BJ (cell line): ENCODE results near the gene BEST4. TPM values are rescaled to one million over a fixed set of nuclear protein-coding genes. Genes with fewer than 3 reads are reported as not detected.

ENCODE experiments used
- CTCF ChIA-PET: fragments of 350-600 bp; formaldehyde crosslinking; extraction: SDS; loops from one replicate; lab custom pipeline; 2021; ENCODE audit warnings: antibody characterized with exemption, inconsistent platforms; lab: Yijun Ruan, JAX
- POLR2A ChIA-PET: fragments of 300-600 bp; sonication (Branson Sonifier 250); formaldehyde crosslinking; extraction: SDS; loops from one replicate; lab custom pipeline; 2021; ENCODE audit warnings: antibody characterized with exemption; lab: Charles Lee
- DNase-seq: peaks from one replicate; pipeline ENCODE4 v3.0.0-alpha.2; 2011; ENCODE audit warnings: low read depth
- H3K27me3 ChIP-seq: 2 replicates; pipeline ENCODE4 v1.6.0; 2011; ENCODE audit warnings: low read length; ENCODE audit not compliant: control insufficient read depth, insufficient read depth
- H3K36me3 ChIP-seq: 2 replicates; pipeline ENCODE4 v1.5.1; 2011; ENCODE audit warnings: low read length; ENCODE audit not compliant: control insufficient read depth, insufficient read depth
- H3K4me3 ChIP-seq: 2 replicates; pipeline ENCODE4 v1.5.1; 2011; ENCODE audit warnings: low read depth, mild to moderate bottlenecking, control low read depth, low read length
- CTCF ChIP-seq: IDR thresholded peaks from 2 replicates; pipeline ENCODE4 v1.5.1; 2011; ENCODE audit warnings: low read depth, mild to moderate bottlenecking, control low read depth, inconsistent platforms, low read length, moderate library complexity; ENCODE audit not compliant: insufficient read depth
- polyA plus RNA-seq: library from polyadenylated mRNA; depleted of rRNA; stranded (reverse); fragments of >200 nt; gene quantifications from 2 replicates; pipeline ENCODE4 v1.2.3, GENCODE V29; 2011

The BEST4 gene
- polyA plus RNA-seq, 1 experiment: 0.16 TPM

GRCh38 chr1:44785501-44786137 is 2.4 kb downstream of the BEST4 start:
- ChIA-PET POLR2A (no interaction called here), CTCF (interaction anchor here (0.8 to 3.4 kb wide), 13 partner anchors 7 to 714 kb away, joined by 3 to 11 read pairs (median 4); partner anchors contain the start of genes BTBD19, CCDC163, MMACHC and PLK3)
- Histone ChIP-seq H3K27me3 (peaks cover 1% of the 10 kb centered on the region; the same call in 1 of the 2 replicates), H3K4me3 (no peak overlapping the region; the same call in 1 of the 2 replicates), H3K36me3 (peaks cover 4% of the 10 kb centered on the region)
- DNase-seq: no peak
- TF ChIP-seq CTCF: no peak

GRCh38 chr1:44785029-44785380 is 3.0 kb downstream of the BEST4 start:
- Histone ChIP-seq H3K27me3 (peaks cover 1% of the 10 kb centered on the region; the same call in 1 of the 2 replicates), H3K36me3 (peaks cover 7% of the 10 kb centered on the region), H3K4me3 (no peak overlapping the region)
- TF ChIP-seq CTCF: no peak
- ChIA-PET POLR2A (no interaction called here), CTCF (interaction anchor here (0.8 to 3.4 kb wide), 12 partner anchors 8 to 715 kb away, joined by 3 to 10 read pairs (median 4); partner anchors contain the start of genes BTBD19, CCDC163, MMACHC and PLK3)
- DNase-seq: no peak

- ChIA-PET POLR2A (interaction anchor here (1.2 kb wide), 1 partner anchor 35 kb away, joined by 4 read pairs; no protein-coding TSS in a partner anchor), CTCF (interaction anchor here (0.7 to 3.4 kb wide), 11 partner anchors 8 to 230 kb away, joined by 3 to 10 read pairs (median 4); partner anchors contain the start of gene BTBD19)
- peak overlapping the region; percentile 24 for H3K4me3 ChIP-seq
- H3K27me3 ChIP-seq: no peaks in the 10 kb centered on the region
- H3K36me3 ChIP-seq: peaks cover 9% of the 10 kb centered on the region
- 0 out of 2 replicates have a peak, but pooled peaks have one; percentile 11 for TF ChIP-seq CTCF
- no peak for DNase-seq
These were observed 3.6 kb downstream of the BEST4 start for GRCh38 chr1:44784094-44785028.

GRCh38 chr1:44783697-44784093 is 4.3 kb downstream of the BEST4 start:
- no peak for TF ChIP-seq CTCF
- CTCF ChIA-PET: interaction anchor here (0.7 to 3.4 kb wide), 4 partner anchors 9 to 231 kb away, joined by 3 to 10 read pairs (median 5); no protein-coding TSS in a partner anchor

More at GRCh38 chr1:44783697-44784093, 4.3 kb downstream of the BEST4 start:
- DNase-seq: no peak
- POLR2A ChIA-PET: interaction anchor here (1.2 kb wide), 1 partner anchor 36 kb away, joined by 4 read pairs; no protein-coding TSS in a partner anchor
- Histone ChIP-seq H3K4me3 (peak overlapping the region; percentile 24), H3K36me3 (peaks cover 11% of the 10 kb centered on the region), H3K27me3 (no peaks in the 10 kb centered on the region)
